ENCODE measurements around the gene DPAGT1. TPM values are rescaled to one million over a fixed set of nuclear protein-coding genes. Genes with fewer than 3 reads are reported as not detected.
A peak's percentile ranks its signal among the peaks of the same experiment; 100 is the strongest.
"Not testable (repeated sequence)": the region's sequence is repeated elsewhere in the genome, so short reads cannot be mapped to it uniquely, and the experiment has no call there.

Gene DPAGT1
- 21.3 and 31.2 TPM in 2 replicates for total RNA-seq (2012; rRNA removed)

GRCh38 chr11:119101759-119102423, at the start of gene DPAGT1:
DPAGT1 (minus strand) TSS chr11:119101853; CDS start chr11:119101655, 198 bp downstream.
- Histone ChIP-seq H3K9ac (ENCODE audit: low read depth, low read length) (peak within 1 kb of the TSS; percentile 85), H3K4me2 (ENCODE audit: low read length) (peak within 1 kb of the TSS; percentile 84), H3K9me3 (replicated peaks; ENCODE audit: low read length) (no peaks in the 10 kb centered on the region), H3K4me3 (ENCODE audit: low read length) (peak within 1 kb of the TSS; percentile 81), H3K36me3 (ENCODE audit: insufficient read depth, low read length) (peaks cover 21% of the 10 kb centered on the region), H3K4me1 (ENCODE audit: control insufficient read depth, insufficient read depth, low read length) (peaks cover 22% of the 10 kb centered on the region), H3K27me3 (ENCODE audit: control insufficient read depth, insufficient read depth, low read length) (no peaks in the 10 kb centered on the region)

GRCh38 chr11:119149786-119150275, 48.2 kb upstream of the DPAGT1 start:
- no peaks in the 10 kb centered on the region for H3K9me3 ChIP-seq (replicated peaks; ENCODE audit: low read length)
- no peaks in the 10 kb centered on the region for H3K36me3 ChIP-seq (ENCODE audit: insufficient read depth, low read length)
- H3K4me1 ChIP-seq (ENCODE audit: control insufficient read depth, insufficient read depth, low read length) = peaks cover 8% of the 10 kb centered on the region
- peak overlapping the region; percentile 96 for H3K4me2 ChIP-seq (ENCODE audit: low read length)
- H3K9ac ChIP-seq (ENCODE audit: low read depth, low read length) = no peak overlapping the region
- H3K27me3 ChIP-seq (ENCODE audit: control insufficient read depth, insufficient read depth, low read length) = peaks cover 57% of the 10 kb centered on the region
- no peak overlapping the region for H3K4me3 ChIP-seq (ENCODE audit: low read length)

DNA sequence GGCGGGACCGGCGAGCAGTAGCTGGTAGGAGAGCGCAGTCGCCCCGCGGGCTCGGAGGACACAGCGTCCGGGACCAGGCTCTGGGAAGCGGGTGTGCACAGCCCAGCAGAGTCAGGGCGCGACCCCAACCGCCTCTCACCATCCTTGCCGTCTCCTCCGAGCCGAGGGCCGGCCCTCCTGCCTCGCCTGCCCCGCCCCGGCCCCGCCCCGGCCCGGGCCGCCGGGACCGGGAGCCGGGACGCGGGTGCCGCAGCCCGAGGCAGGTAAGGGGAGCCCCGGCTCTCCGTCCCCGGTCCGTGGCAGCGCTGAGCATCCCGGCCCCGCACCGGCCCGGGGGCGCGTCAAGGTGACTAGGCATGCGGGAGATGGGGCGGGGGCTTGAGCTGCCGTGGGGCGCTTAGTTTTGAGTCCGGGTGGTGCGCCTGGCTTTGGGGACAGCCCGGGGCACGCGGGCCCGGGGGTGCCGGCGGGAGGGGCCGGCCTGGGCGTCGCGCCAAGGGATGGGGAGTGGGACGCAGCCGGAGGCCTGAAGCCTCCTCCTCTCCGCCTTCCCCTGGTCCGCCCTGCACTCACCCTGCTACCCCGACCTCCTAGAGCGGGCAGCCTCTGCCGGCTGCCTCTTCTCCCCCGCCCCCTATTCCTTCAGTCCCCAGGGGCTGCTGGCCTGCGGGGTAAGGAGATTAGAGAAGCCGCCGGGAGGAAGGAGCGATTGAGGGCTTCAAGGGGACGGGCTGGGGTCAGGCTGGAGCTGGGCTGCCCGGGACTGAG, 47.5 kb upstream of the DPAGT1 start, which contains the start of gene ABCG4:
ABCG4 (plus strand) TSS at position 35 of the 768 bp plus-strand sequence. CDS start 914 bp downstream, outside the sequence.
- H3K9ac ChIP-seq (ENCODE audit: low read depth, low read length) = peak within 1 kb of the TSS; percentile 49
- peak within 1 kb of the TSS; percentile 76 for H3K4me3 ChIP-seq (ENCODE audit: low read length)
- no peaks in the 10 kb centered on the region for H3K36me3 ChIP-seq (ENCODE audit: insufficient read depth, low read length)
- no peaks in the 10 kb centered on the region for H3K9me3 ChIP-seq (replicated peaks; ENCODE audit: low read length)
- peak within 1 kb of the TSS; percentile 96 for H3K4me2 ChIP-seq (ENCODE audit: low read length)
- H3K27me3 ChIP-seq (ENCODE audit: control insufficient read depth, insufficient read depth, low read length) = peaks cover 52% of the 10 kb centered on the region
- peaks cover 10% of the 10 kb centered on the region for H3K4me1 ChIP-seq (ENCODE audit: control insufficient read depth, insufficient read depth, low read length)

- Histone ChIP-seq H3K4me1 (ENCODE audit: control insufficient read depth, insufficient read depth, low read length) (peaks cover 10% of the 10 kb centered on the region), H3K9ac (ENCODE audit: low read depth, low read length) (peak overlapping the region; percentile 49), H3K27me3 (ENCODE audit: control insufficient read depth, insufficient read depth, low read length) (peaks cover 46% of the 10 kb centered on the region), H3K4me3 (ENCODE audit: low read length) (peak overlapping the region; percentile 76), H3K36me3 (ENCODE audit: insufficient read depth, low read length) (no peaks in the 10 kb centered on the region), H3K4me2 (ENCODE audit: low read length) (peak overlapping the region; percentile 96), H3K9me3 (replicated peaks; ENCODE audit: low read length) (no peaks in the 10 kb centered on the region)
Measured at GRCh38 chr11:119148720-119149017, 47.0 kb upstream of the DPAGT1 start.

GRCh38 chr11:119147604-119148333, 46.1 kb upstream of the DPAGT1 start:
- no peak overlapping the region for H3K4me2 ChIP-seq (ENCODE audit: low read length)
- H3K4me3 ChIP-seq (ENCODE audit: low read length) = no peak overlapping the region
- H3K27me3 ChIP-seq (ENCODE audit: control insufficient read depth, insufficient read depth, low read length) = peaks cover 37% of the 10 kb centered on the region

DNA sequence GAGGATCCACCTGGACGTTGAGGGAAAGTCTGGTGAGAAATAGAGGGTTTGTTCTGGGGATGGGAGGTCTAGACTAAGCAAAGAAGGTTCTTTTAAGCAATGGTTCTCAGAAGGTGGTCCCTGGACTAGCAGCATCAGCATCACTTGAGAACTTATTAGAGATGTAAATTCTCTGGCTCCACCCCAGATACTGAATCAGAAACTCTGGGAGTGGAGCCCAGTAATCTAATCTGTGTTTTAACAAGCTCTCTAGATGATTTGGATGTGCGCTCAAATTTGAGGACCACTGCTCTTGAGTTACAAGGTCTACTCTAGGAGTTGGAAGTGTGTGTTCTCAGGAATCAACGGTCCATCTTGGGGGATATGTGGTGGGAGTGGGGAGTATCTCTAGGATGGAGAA, 43.9 kb upstream of the DPAGT1 start:
- no peaks in the 10 kb centered on the region for H3K36me3 ChIP-seq (ENCODE audit: insufficient read depth, low read length)
- H3K9ac ChIP-seq (ENCODE audit: low read depth, low read length) = no peak overlapping the region
- H3K4me1 ChIP-seq (ENCODE audit: control insufficient read depth, insufficient read depth, low read length) = peaks cover 10% of the 10 kb centered on the region
- H3K4me2 ChIP-seq (ENCODE audit: low read length) = no peak overlapping the region
- no peak overlapping the region for H3K4me3 ChIP-seq (ENCODE audit: low read length)
- no peaks in the 10 kb centered on the region for H3K9me3 ChIP-seq (replicated peaks; ENCODE audit: low read length)
- peaks cover 20% of the 10 kb centered on the region for H3K27me3 ChIP-seq (ENCODE audit: control insufficient read depth, insufficient read depth, low read length)

More at GRCh38 chr11:119147604-119148333, 46.1 kb upstream of the DPAGT1 start:
- Histone ChIP-seq H3K9me3 (replicated peaks; ENCODE audit: low read length) (no peaks in the 10 kb centered on the region), H3K9ac (ENCODE audit: low read depth, low read length) (no peak overlapping the region), H3K4me1 (ENCODE audit: control insufficient read depth, insufficient read depth, low read length) (peaks cover 10% of the 10 kb centered on the region), H3K36me3 (ENCODE audit: insufficient read depth, low read length) (no peaks in the 10 kb centered on the region)

GRCh38 chr11:119144825-119145486, 43.3 kb upstream of the DPAGT1 start:
- H3K27me3 ChIP-seq (ENCODE audit: control insufficient read depth, insufficient read depth, low read length) = peaks cover 15% of the 10 kb centered on the region

DNA sequence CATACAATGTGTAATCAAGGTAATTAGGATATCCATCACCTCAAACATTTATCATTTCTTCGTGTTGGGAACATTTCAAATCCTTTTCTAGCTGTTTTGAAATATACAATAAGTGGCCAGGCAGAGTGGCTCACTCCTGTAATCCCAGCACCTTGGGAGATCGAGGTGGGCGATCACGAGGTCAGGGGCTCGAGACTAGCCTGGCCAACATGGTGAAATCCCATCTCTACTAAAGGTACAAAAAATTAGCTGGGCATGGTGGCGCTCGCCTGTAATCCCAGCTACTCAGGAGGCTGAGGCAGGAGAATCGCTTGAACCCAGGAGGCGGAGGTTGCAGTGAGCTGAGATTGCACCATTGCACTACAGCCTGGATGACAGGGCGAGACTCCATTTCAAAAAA, 37.6 kb upstream of the DPAGT1 start:
- H3K9ac ChIP-seq (ENCODE audit: low read depth, low read length); H3K4me1 ChIP-seq (ENCODE audit: control insufficient read depth, insufficient read depth, low read length); H3K27me3 ChIP-seq (ENCODE audit: control insufficient read depth, insufficient read depth, low read length); H3K4me2 ChIP-seq (ENCODE audit: low read length); H3K9me3 ChIP-seq (replicated peaks; ENCODE audit: low read length); H3K4me3 ChIP-seq (ENCODE audit: low read length); H3K36me3 ChIP-seq (ENCODE audit: insufficient read depth, low read length): not testable (repeated sequence)

More at GRCh38 chr11:119144825-119145486, 43.3 kb upstream of the DPAGT1 start:
- Histone ChIP-seq H3K36me3 (ENCODE audit: insufficient read depth, low read length) (no peaks in the 10 kb centered on the region), H3K9me3 (replicated peaks; ENCODE audit: low read length) (no peaks in the 10 kb centered on the region), H3K4me2 (ENCODE audit: low read length) (peak overlapping the region; percentile 52), H3K4me3 (ENCODE audit: low read length) (no peak overlapping the region), H3K9ac (ENCODE audit: low read depth, low read length) (no peak overlapping the region), H3K4me1 (ENCODE audit: control insufficient read depth, insufficient read depth, low read length) (peaks cover 10% of the 10 kb centered on the region)

- H3K4me2 ChIP-seq (ENCODE audit: low read length) = no peak overlapping the region
- H3K36me3 ChIP-seq (ENCODE audit: insufficient read depth, low read length) = peaks cover 47% of the 10 kb centered on the region
- no peak overlapping the region for H3K9ac ChIP-seq (ENCODE audit: low read depth, low read length)
- H3K27me3 ChIP-seq (ENCODE audit: control insufficient read depth, insufficient read depth, low read length) = no peaks in the 10 kb centered on the region
- no peaks in the 10 kb centered on the region for H3K9me3 ChIP-seq (replicated peaks; ENCODE audit: low read length)
- no peak overlapping the region for H3K4me3 ChIP-seq (ENCODE audit: low read length)
- H3K4me1 ChIP-seq (ENCODE audit: control insufficient read depth, insufficient read depth, low read length) = no peaks in the 10 kb centered on the region
Measured at GRCh38 chr11:119134389-119134978, 32.8 kb upstream of the DPAGT1 start.

GRCh38 chr11:119130662-119131061, 29.0 kb upstream of the DPAGT1 start:
- Histone ChIP-seq H3K9me3 (replicated peaks; ENCODE audit: low read length) (no peaks in the 10 kb centered on the region), H3K4me3 (ENCODE audit: low read length) (no peak overlapping the region), H3K27me3 (ENCODE audit: control insufficient read depth, insufficient read depth, low read length) (no peaks in the 10 kb centered on the region), H3K4me2 (ENCODE audit: low read length) (no peak overlapping the region), H3K9ac (ENCODE audit: low read depth, low read length) (no peak overlapping the region), H3K36me3 (ENCODE audit: insufficient read depth, low read length) (peaks cover 47% of the 10 kb centered on the region), H3K4me1 (ENCODE audit: control insufficient read depth, insufficient read depth, low read length) (no peaks in the 10 kb centered on the region)
